BLaER1 treated with 17β-estradiol and CSF1 and Interleukin-3, amounts not matched to agents 10 nM and 100 nM (cell line): ENCODE data around the gene NFE2.
"Not testable (repeated sequence)": the region's sequence is repeated elsewhere in the genome, so short reads cannot be mapped to it uniquely, and the experiment has no call there.

Experiments
- H3K27ac ChIP-seq, 11 experiments: shearing (Covaris generic); formaldehyde crosslinking; 2 replicates each; pipeline ENCODE4 v1.8.1; 2022
- H3K27me3 ChIP-seq, 11 experiments: shearing (Covaris generic); formaldehyde crosslinking; 2 replicates each; pipeline ENCODE4 v1.8.1; 2022
- H3K36me3 ChIP-seq, 11 experiments: shearing (Covaris generic); formaldehyde crosslinking; 2 replicates each; pipeline ENCODE4 v1.8.1; 2022
- H3K4me1 ChIP-seq, 10 experiments: shearing (Covaris generic); formaldehyde crosslinking; 2 replicates each; pipeline ENCODE4 v1.8.1; 2022
- H3K4me2 ChIP-seq, 11 experiments: shearing (Covaris generic); formaldehyde crosslinking; 2 replicates each; pipeline ENCODE4 v1.8.1; 2022
- H3K4me3 ChIP-seq, 10 experiments: shearing (Covaris generic); formaldehyde crosslinking; 2 replicates each; pipeline ENCODE4 v1.8.1; 2022
- H3K9ac ChIP-seq, 11 experiments: shearing (Covaris generic); formaldehyde crosslinking; 2 replicates each; pipeline ENCODE4 v1.8.1; 2022
- H3K9me3 ChIP-seq, 11 experiments: shearing (Covaris generic); formaldehyde crosslinking; replicated peaks in 1 of 11; 2 replicates each; pipeline ENCODE4 v1.8.1; 2022
- H4K20me1 ChIP-seq, 11 experiments: shearing (Covaris generic); formaldehyde crosslinking; 2 replicates each; pipeline ENCODE4 v1.8.1; 2022
- Cebpa-rat ChIP-seq, 11 experiments: shearing (Covaris generic); IDR thresholded peaks; 2 replicates each; pipeline ENCODE4 v1.8.1; 2022

The NFE2 gene

GRCh38 chr12:54282949-54283593 is 17.7 kb downstream of the NFE2 start:
- peak overlapping the region; percentile 90 to 98 (median 95) for H3K4me2 ChIP-seq
- H3K27ac ChIP-seq = peak overlapping the region; percentile 5 to 100 (median 96); a peak in 19 of 22 replicates
- no peak for TF ChIP-seq Cebpa-rat (IDR thresholded peaks at IDR 0.05)
- peaks cover 17 to 65% (median 35%) of the 10 kb centered on the region in 10 experiments for H3K4me1 ChIP-seq
- peak overlapping the region; percentile 62 to 88 (median 82) for H3K4me3 ChIP-seq
- peak overlapping the region; percentile 91 to 100 (median 98) for H3K9ac ChIP-seq
- no peaks in the 10 kb centered on the region for H3K9me3 ChIP-seq
- peaks cover 66 to 74% (median 70%) of the 10 kb centered on the region in 11 experiments for H4K20me1 ChIP-seq
- H3K27me3 ChIP-seq = no peaks in the 10 kb centered on the region
- peaks cover 65 to 80% (median 71%) of the 10 kb centered on the region in 11 experiments for H3K36me3 ChIP-seq

GRCh38 chr12:54281694-54282093 is 19.1 kb downstream of the NFE2 start:
- H3K27me3 ChIP-seq, H3K9me3 ChIP-seq: not testable (repeated sequence)
- Histone ChIP-seq H4K20me1 (peaks cover 52 to 65% (median 58%) of the 10 kb centered on the region in 11 experiments), H3K36me3 (peaks cover 51 to 80% (median 62%) of the 10 kb centered on the region in 11 experiments), H3K4me2 (peak overlapping the region; percentile 90 to 98 (median 95)), H3K9ac (peak overlapping the region; percentile 91 to 100 (median 98)), H3K27ac (peak overlapping the region; percentile 90 to 100 (median 97); a peak in 21 of 22 replicates), H3K4me1 (peaks cover 25 to 67% (median 42%) of the 10 kb centered on the region in 10 experiments), H3K4me3 (peak overlapping the region; percentile 62 to 88 (median 82))

GRCh38 chr12:54281261-54281638 is 19.6 kb downstream of the NFE2 start:
- Histone ChIP-seq H3K9ac (peak overlapping the region; percentile 91 to 100 (median 98)), H4K20me1 (peaks cover 47 to 61% (median 53%) of the 10 kb centered on the region in 11 experiments), H3K36me3 (peaks cover 46 to 80% (median 58%) of the 10 kb centered on the region in 11 experiments), H3K27ac (peak overlapping the region; percentile 90 to 100 (median 97)), H3K4me2 (peak overlapping the region; percentile 90 to 98 (median 95)), H3K4me3 (peak overlapping the region; percentile 62 to 88 (median 82)), H3K4me1 (peaks cover 29 to 67% (median 44%) of the 10 kb centered on the region in 10 experiments)
- H3K9me3 ChIP-seq, H3K27me3 ChIP-seq: not testable (repeated sequence)

GRCh38 chr12:54280468-54281260 is 20.2 kb downstream of the NFE2 start, which contains the start of gene HNRNPA1:
HNRNPA1 (plus strand) TSS chr12:54280726; CDS start chr12:54280808, 82 bp downstream.
- no peaks in the 10 kb centered on the region for H3K27me3 ChIP-seq
- peaks cover 41 to 79% (median 52%) of the 10 kb centered on the region in 11 experiments for H3K36me3 ChIP-seq
- peak within 1 kb of the TSS; percentile 90 to 100 (median 97) for H3K27ac ChIP-seq

GRCh38 chr12:54279632-54280467 is 21.0 kb downstream of the NFE2 start, which contains the start of gene CBX5:
CBX5 (minus strand) TSS chr12:54280122; CDS start chr12:54257650, 22,472 bp downstream.
- Histone ChIP-seq H3K4me1 (peaks cover 32 to 55% (median 42%) of the 10 kb centered on the region in 10 experiments), H3K36me3 (peaks cover 35 to 79% (median 45%) of the 10 kb centered on the region in 11 experiments)

More at GRCh38 chr12:54280468-54281260, 20.2 kb downstream of the NFE2 start, which contains the start of gene HNRNPA1:
- Histone ChIP-seq H4K20me1 (peaks cover 43 to 57% (median 47%) of the 10 kb centered on the region in 11 experiments), H3K9ac (peak within 1 kb of the TSS; percentile 91 to 100 (median 98)), H3K4me2 (peak within 1 kb of the TSS; percentile 91 to 98 (median 96)), H3K4me3 (peak within 1 kb of the TSS; percentile 62 to 88 (median 82)), H3K4me1 (peaks cover 28 to 62% (median 43%) of the 10 kb centered on the region in 10 experiments), H3K9me3 (no peaks in the 10 kb centered on the region)
- TF ChIP-seq Cebpa-rat (IDR thresholded peaks at IDR 0.05) = no peak

GRCh38 chr12:54279227-54279631 is 21.6 kb downstream of the NFE2 start:
- Histone ChIP-seq H3K4me3 (peak overlapping the region; percentile 62 to 88 (median 82)), H3K36me3 (peaks cover 30 to 79% (median 44%) of the 10 kb centered on the region in 11 experiments), H3K9ac (peak overlapping the region; percentile 91 to 100 (median 98)), H3K27ac (peak overlapping the region; percentile 90 to 100 (median 97)), H3K4me1 (peaks cover 32 to 49% (median 42%) of the 10 kb centered on the region in 10 experiments), H3K27me3 (no peaks in the 10 kb centered on the region), H3K4me2 (peak overlapping the region; percentile 85 to 96 (median 91)), H4K20me1 (peaks cover 32 to 55% (median 35%) of the 10 kb centered on the region in 11 experiments), H3K9me3 (no peaks in the 10 kb centered on the region)
- no peak for TF ChIP-seq Cebpa-rat (IDR thresholded peaks at IDR 0.05)

More at GRCh38 chr12:54279632-54280467, 21.0 kb downstream of the NFE2 start, which contains the start of gene CBX5:
- no peaks in the 10 kb centered on the region for H3K27me3 ChIP-seq
- peak within 1 kb of the TSS; percentile 91 to 98 (median 96) for H3K4me2 ChIP-seq
- H3K4me3 ChIP-seq = peak within 1 kb of the TSS; percentile 62 to 88 (median 82)
- peak within 1 kb of the TSS; percentile 91 to 100 (median 98) for H3K9ac ChIP-seq
- TF ChIP-seq Cebpa-rat (IDR thresholded peaks at IDR 0.05) = no peak
- peaks cover 38 to 57% (median 41%) of the 10 kb centered on the region in 11 experiments for H4K20me1 ChIP-seq
- H3K27ac ChIP-seq = peak within 1 kb of the TSS; percentile 90 to 100 (median 97)
- no peaks in the 10 kb centered on the region for H3K9me3 ChIP-seq

GRCh38 chr12:54277823-54278276 is 23.0 kb downstream of the NFE2 start:
- peak overlapping the region; percentile 91 to 100 (median 98) for H3K9ac ChIP-seq
- H3K4me2 ChIP-seq = peak overlapping the region; percentile 85 to 96 (median 91)
- H3K4me3 ChIP-seq = peak overlapping the region; percentile 62 to 88 (median 82)
- H4K20me1 ChIP-seq = peaks cover 18 to 41% (median 24%) of the 10 kb centered on the region in 11 experiments; a peak in 21 of 22 replicates
- peaks cover 30 to 79% (median 44%) of the 10 kb centered on the region in 11 experiments for H3K36me3 ChIP-seq
- H3K27me3 ChIP-seq = no peaks in the 10 kb centered on the region
- peak overlapping the region; percentile 90 to 100 (median 97); a peak in 20 of 22 replicates for H3K27ac ChIP-seq
- 0 out of 22 replicates have a peak, but pooled peaks of 1 of the 11 experiments have one; percentile 15 for TF ChIP-seq Cebpa-rat (IDR thresholded peaks at IDR 0.05)
- peaks cover 25 to 40% (median 35%) of the 10 kb centered on the region in 10 experiments for H3K4me1 ChIP-seq
- H3K9me3 ChIP-seq = no peaks in the 10 kb centered on the region
